Neural cell (in vitro differentiated cells): Measurements from ENCODE around the gene OR2J1. TPM values are rescaled to one million over a fixed set of nuclear protein-coding genes. Genes with fewer than 3 reads are reported as not detected.

Experiments used
- H2AFZ ChIP-seq: fragments of 200-600, 300-800 bp; sonication (generic), shearing (Covaris generic); 2 replicates; pipeline ENCODE4 v1.6.0; 2014; ENCODE audit warnings: low read depth, mild to moderate bottlenecking, antibody characterized with exemption, low read length, moderate library complexity
- H3F3A ChIP-seq: fragments of 200-600 bp; shearing (Covaris generic); 2 replicates; pipeline ENCODE4 v1.6.1; 2016; ENCODE audit warnings: mild to moderate bottlenecking, moderate library complexity, mixed read lengths, antibody characterized with exemption, low read length; ENCODE audit not compliant: insufficient read depth, poor library complexity, severe bottlenecking
- H3K27ac ChIP-seq: fragments of 200-600, 300-800 bp; sonication (generic), shearing (Covaris generic); 2 replicates; pipeline ENCODE4 v1.5.1; 2014; ENCODE audit warnings: mild to moderate bottlenecking, low read length, moderate library complexity
- H3K27me3 ChIP-seq: fragments of 300-800, 200-600 bp; sonication (generic), shearing (Covaris generic); 2 replicates; pipeline ENCODE4 v1.6.0; 2014; ENCODE audit warnings: mild to moderate bottlenecking, low read depth, low read length, moderate library complexity; ENCODE audit not compliant: insufficient read depth
- H3K36me3 ChIP-seq: fragments of 300-800, 200-600 bp; sonication (generic), shearing (Covaris generic); 2 replicates; pipeline ENCODE4 v1.5.1; 2014; ENCODE audit warnings: mild to moderate bottlenecking, antibody characterized with exemption, low read length, moderate library complexity; ENCODE audit not compliant: insufficient read depth
- H3K4me2 ChIP-seq: fragments of 300-800, 200-600 bp; sonication (generic), shearing (Covaris generic); 2 replicates; pipeline ENCODE4 v1.6.0; 2014; ENCODE audit warnings: mild to moderate bottlenecking, low read length
- H3K4me3 ChIP-seq: fragments of 300-800, 200-600 bp; sonication (generic), shearing (Covaris generic); 2 replicates; pipeline ENCODE4 v1.5.1; 2014; ENCODE audit warnings: mild to moderate bottlenecking, low read length, moderate library complexity
- H3K79me2 ChIP-seq: fragments of 200-600 bp; shearing (Covaris generic); replicated peaks from 2 replicates; pipeline ENCODE4 v1.6.0; 2014; ENCODE audit warnings: mild to moderate bottlenecking, low read length, moderate library complexity; ENCODE audit not compliant: insufficient read depth
- H3K9ac ChIP-seq: fragments of 300-800, 200-600 bp; sonication (generic), shearing (Covaris generic); 2 replicates; pipeline ENCODE4 v1.6.1; 2016; ENCODE audit warnings: mild to moderate bottlenecking, low read length, mixed read lengths
- H3K9me2 ChIP-seq: fragments of 200-600 bp; shearing (Covaris generic); 2 replicates; pipeline ENCODE4 v1.6.1; 2016; ENCODE audit warnings: mild to moderate bottlenecking, low read length, mixed read lengths; ENCODE audit not compliant: insufficient read depth
- H3K9me3 ChIP-seq: fragments of 200-600, 300-800 bp; sonication (generic), shearing (Covaris generic); 2 replicates; pipeline ENCODE4 v1.6.1; 2016; ENCODE audit warnings: mild to moderate bottlenecking, mixed run types, low read length, moderate library complexity, mixed read lengths
- H4K20me1 ChIP-seq: fragments of 200-600 bp; shearing (Covaris generic); 2 replicates; pipeline ENCODE4 v1.6.1; 2016; ENCODE audit warnings: mild to moderate bottlenecking, mixed run types; ENCODE audit not compliant: insufficient read depth
- EP300 ChIP-seq: fragments of 450-650 bp; conservative IDR thresholded peaks from 2 replicates; pipeline ENCODE4 v1.6.1; 2014; ENCODE audit warnings: antibody characterized with exemption, mild to moderate bottlenecking, moderate library complexity; ENCODE audit not compliant: poor library complexity, severe bottlenecking
- EZH2 ChIP-seq: fragments of 200-600, 300-800 bp; shearing (Covaris generic), sonication (generic); IDR thresholded peaks from 2 replicates; pipeline ENCODE4 v1.6.1; 2014; ENCODE audit warnings: antibody characterized with exemption, low read length, borderline replicate concordance, mild to moderate bottlenecking; ENCODE audit not compliant: insufficient read depth, poor library complexity, severe bottlenecking
- MXI1 ChIP-seq: fragments of 450-650 bp; conservative IDR thresholded peaks from 2 replicates; pipeline ENCODE4 v1.6.1; 2014; ENCODE audit warnings: antibody characterized with exemption, mild to moderate bottlenecking; ENCODE audit not compliant: poor library complexity, severe bottlenecking
- POLR2AphosphoS5 ChIP-seq: IDR thresholded peaks from 2 replicates; pipeline ENCODE4 v1.6.1; 2012
- RAD21 ChIP-seq: fragments of 450-650 bp; conservative IDR thresholded peaks from 2 replicates; pipeline ENCODE4 v1.6.1; 2014; ENCODE audit warnings: antibody characterized with exemption, mild to moderate bottlenecking, moderate library complexity
- SMC3 ChIP-seq: fragments of 450-650 bp; conservative IDR thresholded peaks from 2 replicates; pipeline ENCODE4 v1.6.1; 2014; ENCODE audit warnings: antibody characterized with exemption, mild to moderate bottlenecking, moderate library complexity; ENCODE audit not compliant: poor library complexity
- TAF1 ChIP-seq: IDR thresholded peaks from 2 replicates; pipeline ENCODE4 v1.6.1; 2012; ENCODE audit warnings: low read depth
- polyA plus RNA-seq: library from polyadenylated mRNA; depleted of rRNA; stranded (reverse); fragments of >200 nt; gene quantifications from 2 replicates; pipeline ENCODE4 v1.2.3, GENCODE V29; 2014
- TF ChIP-seq, protein P1 (sequence below): IDR thresholded peaks from 2 replicates; pipeline ENCODE4 v1.6.1; 2012; ENCODE audit warnings: borderline replicate concordance
- TF ChIP-seq, protein P2 (sequence below): fragments of 450-650 bp; IDR thresholded peaks from 2 replicates; pipeline ENCODE4 v1.5.1; 2014; ENCODE audit warnings: antibody characterized with exemption, mild to moderate bottlenecking, moderate library complexity; ENCODE audit not compliant: poor library complexity, severe bottlenecking

The OR2J1 gene
- polyA plus RNA-seq, 1 donor from 2014 or later: not detected

DNA sequence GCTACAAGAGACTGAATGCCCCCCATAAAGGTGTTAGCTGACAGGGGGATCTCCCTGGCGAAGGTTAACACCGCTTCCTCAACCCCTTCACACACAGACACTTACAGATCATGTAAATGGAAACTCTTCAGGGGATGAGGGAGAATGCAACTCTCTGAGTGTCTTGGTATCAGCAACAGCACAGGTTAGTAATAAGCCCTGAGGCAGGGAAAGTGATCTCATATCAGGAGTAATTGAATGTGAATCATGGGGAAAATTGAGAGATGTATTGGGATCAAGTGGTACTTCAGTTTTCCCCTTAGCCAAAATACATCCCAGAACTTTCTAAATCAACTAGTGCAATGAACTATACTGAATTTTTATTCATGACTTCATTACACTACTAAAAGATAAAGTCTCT lies 32.4 kb downstream of the OR2J1 start:
- Histone ChIP-seq H3K9me3 (no peaks in the 10 kb centered on the region), H3K27ac (no peak overlapping the region), H2AFZ (no peak overlapping the region), H3K79me2 (no peaks in the 10 kb centered on the region), H3K27me3 (no peaks in the 10 kb centered on the region), H3K9ac (no peak overlapping the region), H3K36me3 (no peaks in the 10 kb centered on the region), H3K4me2 (no peak overlapping the region), H4K20me1 (no peaks in the 10 kb centered on the region), H3F3A (no peaks in the 10 kb centered on the region), H3K9me2 (no peaks in the 10 kb centered on the region), H3K4me3 (no peak overlapping the region)
- TF ChIP-seq SMC3: no peak

DNA sequence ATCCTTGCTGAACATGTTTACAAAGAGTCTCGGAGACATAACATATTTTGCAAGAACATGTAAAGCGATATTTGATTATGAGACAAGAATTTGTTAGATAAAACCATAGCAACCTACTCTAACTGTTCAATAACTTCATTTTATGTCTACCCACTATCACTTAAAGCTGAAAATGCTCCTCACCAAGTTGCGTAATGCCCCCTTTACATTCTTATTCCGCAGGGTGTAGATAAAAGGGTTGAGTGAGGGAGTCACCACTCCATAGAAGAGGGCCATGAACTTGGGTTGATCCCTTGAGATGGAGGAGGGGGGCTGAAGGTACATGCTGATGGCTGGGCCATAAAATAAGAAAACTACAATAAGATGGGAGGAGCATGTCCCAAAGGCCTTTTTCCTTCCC lies 38.4 kb downstream of the OR2J1 start:
- H3F3A ChIP-seq: no peaks in the 10 kb centered on the region
- no peak for TF ChIP-seq SMC3
- no peak for TF ChIP-seq RAD21
- TF ChIP-seq, protein P1, sequence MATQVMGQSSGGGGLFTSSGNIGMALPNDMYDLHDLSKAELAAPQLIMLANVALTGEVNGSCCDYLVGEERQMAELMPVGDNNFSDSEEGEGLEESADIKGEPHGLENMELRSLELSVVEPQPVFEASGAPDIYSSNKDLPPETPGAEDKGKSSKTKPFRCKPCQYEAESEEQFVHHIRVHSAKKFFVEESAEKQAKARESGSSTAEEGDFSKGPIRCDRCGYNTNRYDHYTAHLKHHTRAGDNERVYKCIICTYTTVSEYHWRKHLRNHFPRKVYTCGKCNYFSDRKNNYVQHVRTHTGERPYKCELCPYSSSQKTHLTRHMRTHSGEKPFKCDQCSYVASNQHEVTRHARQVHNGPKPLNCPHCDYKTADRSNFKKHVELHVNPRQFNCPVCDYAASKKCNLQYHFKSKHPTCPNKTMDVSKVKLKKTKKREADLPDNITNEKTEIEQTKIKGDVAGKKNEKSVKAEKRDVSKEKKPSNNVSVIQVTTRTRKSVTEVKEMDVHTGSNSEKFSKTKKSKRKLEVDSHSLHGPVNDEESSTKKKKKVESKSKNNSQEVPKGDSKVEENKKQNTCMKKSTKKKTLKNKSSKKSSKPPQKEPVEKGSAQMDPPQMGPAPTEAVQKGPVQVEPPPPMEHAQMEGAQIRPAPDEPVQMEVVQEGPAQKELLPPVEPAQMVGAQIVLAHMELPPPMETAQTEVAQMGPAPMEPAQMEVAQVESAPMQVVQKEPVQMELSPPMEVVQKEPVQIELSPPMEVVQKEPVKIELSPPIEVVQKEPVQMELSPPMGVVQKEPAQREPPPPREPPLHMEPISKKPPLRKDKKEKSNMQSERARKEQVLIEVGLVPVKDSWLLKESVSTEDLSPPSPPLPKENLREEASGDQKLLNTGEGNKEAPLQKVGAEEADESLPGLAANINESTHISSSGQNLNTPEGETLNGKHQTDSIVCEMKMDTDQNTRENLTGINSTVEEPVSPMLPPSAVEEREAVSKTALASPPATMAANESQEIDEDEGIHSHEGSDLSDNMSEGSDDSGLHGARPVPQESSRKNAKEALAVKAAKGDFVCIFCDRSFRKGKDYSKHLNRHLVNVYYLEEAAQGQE: no peak
- no peak for TF ChIP-seq MXI1
- no peak for TF ChIP-seq EP300
- TF ChIP-seq TAF1: no peak
- no peak for TF ChIP-seq EZH2
- TF ChIP-seq POLR2AphosphoS5: no peak
- TF ChIP-seq, protein P2, sequence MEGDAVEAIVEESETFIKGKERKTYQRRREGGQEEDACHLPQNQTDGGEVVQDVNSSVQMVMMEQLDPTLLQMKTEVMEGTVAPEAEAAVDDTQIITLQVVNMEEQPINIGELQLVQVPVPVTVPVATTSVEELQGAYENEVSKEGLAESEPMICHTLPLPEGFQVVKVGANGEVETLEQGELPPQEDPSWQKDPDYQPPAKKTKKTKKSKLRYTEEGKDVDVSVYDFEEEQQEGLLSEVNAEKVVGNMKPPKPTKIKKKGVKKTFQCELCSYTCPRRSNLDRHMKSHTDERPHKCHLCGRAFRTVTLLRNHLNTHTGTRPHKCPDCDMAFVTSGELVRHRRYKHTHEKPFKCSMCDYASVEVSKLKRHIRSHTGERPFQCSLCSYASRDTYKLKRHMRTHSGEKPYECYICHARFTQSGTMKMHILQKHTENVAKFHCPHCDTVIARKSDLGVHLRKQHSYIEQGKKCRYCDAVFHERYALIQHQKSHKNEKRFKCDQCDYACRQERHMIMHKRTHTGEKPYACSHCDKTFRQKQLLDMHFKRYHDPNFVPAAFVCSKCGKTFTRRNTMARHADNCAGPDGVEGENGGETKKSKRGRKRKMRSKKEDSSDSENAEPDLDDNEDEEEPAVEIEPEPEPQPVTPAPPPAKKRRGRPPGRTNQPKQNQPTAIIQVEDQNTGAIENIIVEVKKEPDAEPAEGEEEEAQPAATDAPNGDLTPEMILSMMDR: no peak
- H2AFZ ChIP-seq: no peak overlapping the region
- no peak overlapping the region for H3K4me2 ChIP-seq
- no peak overlapping the region for H3K9ac ChIP-seq
- H3K9me3 ChIP-seq: no peaks in the 10 kb centered on the region
- H3K27ac ChIP-seq: no peak overlapping the region
- H4K20me1 ChIP-seq: no peaks in the 10 kb centered on the region
- no peaks in the 10 kb centered on the region for H3K9me2 ChIP-seq
- no peaks in the 10 kb centered on the region for H3K36me3 ChIP-seq
- no peaks in the 10 kb centered on the region for H3K27me3 ChIP-seq
- no peak overlapping the region for H3K4me3 ChIP-seq
- H3K79me2 ChIP-seq: no peaks in the 10 kb centered on the region

DNA sequence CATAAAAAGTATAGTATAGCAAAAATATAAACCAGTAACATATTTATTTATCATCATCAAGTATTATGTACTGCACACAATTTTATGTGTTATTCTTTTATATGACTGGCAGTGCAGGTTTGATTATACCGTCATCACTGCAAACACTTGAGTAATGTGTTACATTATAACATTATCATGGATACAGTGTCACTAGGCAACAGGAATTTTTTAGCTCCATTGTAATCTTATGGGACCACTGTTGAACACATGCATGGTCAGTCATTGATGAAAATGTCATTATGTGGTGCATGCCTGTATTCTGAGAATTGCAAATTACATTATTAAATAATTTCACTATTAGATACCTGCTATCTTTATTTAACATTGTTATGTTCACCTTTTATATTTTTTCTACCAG lies 42.3 kb downstream of the OR2J1 start:
- Histone ChIP-seq H3K27ac (no peak overlapping the region), H4K20me1 (no peaks in the 10 kb centered on the region), H3K4me3 (no peak overlapping the region), H3K27me3 (no peaks in the 10 kb centered on the region), H3K9me2 (no peaks in the 10 kb centered on the region), H3F3A (no peaks in the 10 kb centered on the region), H3K9ac (no peak overlapping the region), H3K79me2 (no peaks in the 10 kb centered on the region), H3K4me2 (no peak overlapping the region), H3K36me3 (no peaks in the 10 kb centered on the region), H3K9me3 (peaks cover 7% of the 10 kb centered on the region), H2AFZ (no peak overlapping the region)
- TF ChIP-seq, protein P1: no peak
- TF ChIP-seq EP300: no peak
- no peak for TF ChIP-seq MXI1
- TF ChIP-seq EZH2: no peak
- no peak for TF ChIP-seq SMC3
- TF ChIP-seq, protein P2: no peak
- TF ChIP-seq RAD21: no peak
- TF ChIP-seq POLR2AphosphoS5: no peak
- TF ChIP-seq TAF1: no peak
